Tibial nerve (tissue), 4 donors: ENCODE results near the gene PLAAT3. TPM values are rescaled to one million over a fixed set of nuclear protein-coding genes. Genes with fewer than 3 reads are reported as not detected.
"Not testable (repeated sequence)": the region's sequence is repeated elsewhere in the genome, so short reads cannot be mapped to it uniquely, and the experiment has no call there.

Experiments
- DNase-seq, 2 donors: peaks; one replicate each; pipeline ENCODE4 v3.0.0-alpha.2; 2019; ENCODE audit warnings: low spot score in 2 of 2
- H3K27ac ChIP-seq, 4 donors: fragments of 200-600 bp; sonication (generic) in 3 of 4; one replicate each; pipeline ENCODE4 v1.5.1; 2017 to 2019; ENCODE audit warnings: mild to moderate bottlenecking in 1 of 4
- H3K27me3 ChIP-seq, 2 donors: fragments of 200-600 bp; sonication (generic) in 1 of 2; one replicate each; pipeline versions ENCODE4 v1.5.1 to v1.6.0; 2017 to 2019
- H3K36me3 ChIP-seq, 3 donors: fragments of 200-600 bp; sonication (generic); one replicate each; pipeline ENCODE4 v1.5.1; 2018 to 2019
- H3K4me1 ChIP-seq, 4 donors: fragments of 200-600 bp; sonication (generic) in 3 of 4; one replicate each; pipeline ENCODE4 v1.5.1; 2017 to 2019
- H3K4me3 ChIP-seq, 4 donors: fragments of 200-600 bp; sonication (generic) in 3 of 4; one replicate each; pipeline ENCODE4 v1.5.1; 2017 to 2019; ENCODE audit warnings: mild to moderate bottlenecking in 1 of 4, moderate library complexity in 1 of 4
- H3K9me3 ChIP-seq, 4 donors: fragments of 200-600 bp; sonication (generic) in 3 of 4; one replicate each; pipeline ENCODE4 v1.5.1; 2017 to 2019
- EP300 ChIP-seq, 2 donors: sonication (generic); formaldehyde crosslinking; IDR thresholded peaks; one replicate each; pipeline ENCODE4 v1.6.1; 2017; ENCODE audit warnings: antibody characterized with exemption in 2 of 2, mild to moderate bottlenecking in 1 of 2
- POLR2A ChIP-seq, 2 donors: fragments of 450-650 bp; IDR thresholded peaks; one replicate each; pipeline ENCODE4 v1.6.1; 2017; ENCODE audit warnings: antibody characterized with exemption in 2 of 2, mild to moderate bottlenecking in 2 of 2, moderate library complexity in 2 of 2
- WGBS, 2 donors: methylation state at CpG; one replicate each; pipeline ENCODE4 v1.1.5; 2018; 5-methylcytosine and 5-hydroxymethylcytosine counted together
- total RNA-seq, 4 donors: library from RNA; depleted of rRNA; stranded (reverse); fragments of >200 nt; gene quantifications; one replicate each; pipeline ENCODE4 v1.1.0, GENCODE V29; 2016
- TF ChIP-seq, protein P1 (sequence below), 5 experiments: fragments of 200-600 bp in 3 of 5; fragments of 450-650 bp in 2 of 5; sonication (generic) in 3 of 5; IDR thresholded peaks; one replicate each; pipeline ENCODE4 v1.5.1; 2016 to 2019; ENCODE audit warnings: antibody characterized with exemption in 5 of 5, mild to moderate bottlenecking in 3 of 5, moderate library complexity in 2 of 5

PLAAT3 gene
- total RNA-seq, 4 donors from 2014 or later = 140 to 185 (median 157) TPM

DNA sequence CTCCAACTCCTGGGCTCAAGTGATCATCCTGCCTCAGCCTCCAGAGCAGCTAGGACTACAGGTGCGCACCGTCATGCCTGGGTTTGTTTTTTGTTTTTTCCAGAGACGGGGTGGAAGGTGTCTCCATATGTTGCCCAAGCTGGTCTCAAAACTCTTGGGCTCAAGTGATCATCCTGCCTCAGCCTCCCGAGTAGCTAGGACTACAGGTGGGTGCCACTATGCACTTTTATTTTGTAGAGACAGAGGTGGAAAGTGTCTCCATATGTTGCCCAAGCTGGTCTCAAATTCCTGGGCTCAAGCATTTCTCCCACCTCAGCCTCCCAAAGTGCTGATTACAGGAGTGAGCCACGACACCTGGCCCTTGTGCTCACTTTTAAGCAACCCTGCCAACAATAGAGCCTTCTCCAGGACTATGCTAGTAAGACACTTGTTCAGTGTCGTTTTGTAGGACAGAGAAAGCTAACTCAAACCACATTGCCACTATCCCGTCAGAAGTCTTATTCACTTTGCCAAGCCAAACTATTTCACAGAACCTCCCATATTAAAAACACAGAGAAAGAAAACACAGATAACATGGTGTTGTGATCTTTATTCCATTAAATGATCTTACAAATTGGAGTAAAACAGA lies 9.4 kb upstream of the PLAAT3 start:
- 62 to 64% methylated on average over 7 of the region's 7 CpGs for WGBS, 2 donors
- no peaks in the 10 kb centered on the region for H3K27me3 ChIP-seq
- no peaks in the 10 kb centered on the region for H3K9me3 ChIP-seq
- no peak overlapping the region for H3K4me3 ChIP-seq
- TF ChIP-seq, protein P1, sequence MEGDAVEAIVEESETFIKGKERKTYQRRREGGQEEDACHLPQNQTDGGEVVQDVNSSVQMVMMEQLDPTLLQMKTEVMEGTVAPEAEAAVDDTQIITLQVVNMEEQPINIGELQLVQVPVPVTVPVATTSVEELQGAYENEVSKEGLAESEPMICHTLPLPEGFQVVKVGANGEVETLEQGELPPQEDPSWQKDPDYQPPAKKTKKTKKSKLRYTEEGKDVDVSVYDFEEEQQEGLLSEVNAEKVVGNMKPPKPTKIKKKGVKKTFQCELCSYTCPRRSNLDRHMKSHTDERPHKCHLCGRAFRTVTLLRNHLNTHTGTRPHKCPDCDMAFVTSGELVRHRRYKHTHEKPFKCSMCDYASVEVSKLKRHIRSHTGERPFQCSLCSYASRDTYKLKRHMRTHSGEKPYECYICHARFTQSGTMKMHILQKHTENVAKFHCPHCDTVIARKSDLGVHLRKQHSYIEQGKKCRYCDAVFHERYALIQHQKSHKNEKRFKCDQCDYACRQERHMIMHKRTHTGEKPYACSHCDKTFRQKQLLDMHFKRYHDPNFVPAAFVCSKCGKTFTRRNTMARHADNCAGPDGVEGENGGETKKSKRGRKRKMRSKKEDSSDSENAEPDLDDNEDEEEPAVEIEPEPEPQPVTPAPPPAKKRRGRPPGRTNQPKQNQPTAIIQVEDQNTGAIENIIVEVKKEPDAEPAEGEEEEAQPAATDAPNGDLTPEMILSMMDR (IDR thresholded peaks at IDR 0.05) = no peak
- H3K36me3 ChIP-seq = peaks cover 0 to 20% (median 0%) of the 10 kb centered on the region in 3 donors
- H3K4me1 ChIP-seq = peaks cover 0 to 16% (median 5%) of the 10 kb centered on the region in 4 donors
- DNase-seq = no peak
- H3K27ac ChIP-seq = no peak overlapping the region

GRCh38 chr11:63622323-63622722 lies 8.1 kb upstream of the PLAAT3 start:
- H3K9me3 ChIP-seq = no peaks in the 10 kb centered on the region
- H3K27ac ChIP-seq = no peak overlapping the region
- peaks cover 0 to 16% (median 5%) of the 10 kb centered on the region in 4 donors for H3K4me1 ChIP-seq
- H3K4me3 ChIP-seq = no peak overlapping the region
- H3K27me3 ChIP-seq = no peaks in the 10 kb centered on the region
- H3K36me3 ChIP-seq = peaks cover 0 to 11% (median 0%) of the 10 kb centered on the region in 3 donors
- no peak for DNase-seq
- 55 to 60% methylated on average over 2 of the region's 2 CpGs for WGBS, 2 donors
- TF ChIP-seq EP300 (IDR thresholded peaks at IDR 0.05) = no peak
- TF ChIP-seq POLR2A (IDR thresholded peaks at IDR 0.05) = no peak
- TF ChIP-seq, protein P1 (IDR thresholded peaks at IDR 0.05) = no peak

- TF ChIP-seq POLR2A (IDR thresholded peaks at IDR 0.05) (no peak), EP300 (IDR thresholded peaks at IDR 0.05) (peak; percentile 35 to 51)
- TF ChIP-seq, protein P1 (IDR thresholded peaks at IDR 0.05) = no peak
- no peak overlapping the region for H3K27ac ChIP-seq
These were observed 6.8 kb upstream of the PLAAT3 start for GRCh38 chr11:63621071-63621470.

DNA sequence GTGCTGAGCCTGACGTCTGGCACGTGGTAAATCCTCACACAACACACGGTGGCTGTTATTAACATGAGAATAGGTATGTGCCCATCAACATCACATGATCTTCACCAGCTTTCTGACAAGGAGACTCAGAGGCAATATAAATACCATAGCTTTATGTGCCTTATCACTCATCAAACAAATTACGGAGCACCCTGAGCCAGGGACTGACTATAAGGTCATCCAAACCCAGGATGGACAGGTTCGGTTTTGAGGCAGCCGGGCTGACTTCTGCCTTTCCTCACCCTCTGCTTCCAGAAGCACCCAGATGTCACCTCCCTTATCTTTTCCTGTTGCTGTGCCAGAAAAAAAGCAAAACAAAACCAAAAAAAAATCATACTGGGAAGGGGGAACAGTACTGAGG lies 5.7 kb upstream of the PLAAT3 start:
- Histone ChIP-seq H3K36me3 (no peaks in the 10 kb centered on the region), H3K27me3 (no peaks in the 10 kb centered on the region), H3K4me3 (no peak overlapping the region), H3K27ac (no peak overlapping the region), H3K4me1 (peaks cover 0 to 16% (median 5%) of the 10 kb centered on the region in 4 donors), H3K9me3 (no peaks in the 10 kb centered on the region)
- 78 to 80% methylated on average over 6 of the region's 6 CpGs for WGBS, 2 donors
- DNase-seq = no peak
- no peak for TF ChIP-seq POLR2A (IDR thresholded peaks at IDR 0.05)
- TF ChIP-seq, protein P1 (IDR thresholded peaks at IDR 0.05) = no peak

More at GRCh38 chr11:63621071-63621470, 6.8 kb upstream of the PLAAT3 start:
- 57 to 73% methylated on average over 1 of the region's 1 CpG for WGBS, 2 donors
- H3K4me1 ChIP-seq = peaks cover 0 to 16% (median 5%) of the 10 kb centered on the region in 4 donors
- no peak for DNase-seq
- no peaks in the 10 kb centered on the region for H3K9me3 ChIP-seq
- H3K36me3 ChIP-seq = peaks cover 0 to 7% (median 0%) of the 10 kb centered on the region in 3 donors
- no peak overlapping the region for H3K4me3 ChIP-seq
- H3K27me3 ChIP-seq = no peaks in the 10 kb centered on the region

GRCh38 chr11:63617686-63618085 lies 3.5 kb upstream of the PLAAT3 start:
- not testable (repeated sequence) for H3K27ac ChIP-seq, H3K4me3 ChIP-seq, H3K27me3 ChIP-seq, H3K36me3 ChIP-seq, H3K9me3 ChIP-seq, DNase-seq, H3K4me1 ChIP-seq
- WGBS, 2 donors = 88 to 94% methylated on average over 5 of the region's 5 CpGs
